ENCODE data around the gene LHX6.

GRCh38 chr9:122216138-122216797, 12.5 kb downstream of the LHX6 start:
- TF ChIP-seq CTCF (IDR thresholded peaks at IDR 0.05; ENCODE audit: low read length): no peak
- TF ChIP-seq EZH2phosphoT487 (IDR thresholded peaks at IDR 0.05; ENCODE audit: low read length): no peak
- no peak for TF ChIP-seq EZH2 (optimal IDR thresholded peaks at IDR 0.05; ENCODE audit: low read depth, low read length)

Data from MM.1S (cell line).